C4-2B (cell line): ENCODE data around the gene SLC25A23.
"Not testable (repeated sequence)": the region's sequence is repeated elsewhere in the genome, so short reads cannot be mapped to it uniquely, and the experiment has no call there.

Source experiments
- H3K27ac ChIP-seq: fragments of 450-650 bp; 2 replicates; pipeline ENCODE4 v1.5.1; 2017
- ZFX ChIP-seq: fragments of 450-650 bp; IDR thresholded peaks from 2 replicates; pipeline ENCODE4 v1.6.1; 2017
- TF ChIP-seq, protein P1 (sequence below): fragments of 450-650 bp; conservative IDR thresholded peaks from 2 replicates; pipeline ENCODE4 v1.5.1; 2017; ENCODE audit warnings: mild to moderate bottlenecking

Gene SLC25A23

DNA sequence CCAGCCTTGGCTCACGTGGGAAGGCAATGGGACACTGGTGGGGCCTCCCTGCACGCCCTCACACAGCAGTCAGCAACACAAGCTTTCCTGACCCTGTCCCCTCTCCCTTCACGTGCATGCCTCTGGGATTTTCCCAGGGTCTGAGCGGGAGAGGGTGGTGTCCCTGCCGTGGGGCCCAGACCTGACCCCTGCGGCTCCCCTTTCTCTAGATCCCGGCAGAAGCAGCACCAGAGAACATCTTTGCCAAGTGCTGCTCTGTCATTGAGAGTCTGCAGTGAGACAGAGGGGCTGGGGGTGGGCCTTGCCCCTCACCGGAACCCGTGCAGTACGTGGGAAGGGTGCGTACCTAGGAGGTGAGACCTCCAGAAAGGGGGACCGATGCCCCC lies 47.5 kb downstream of the SLC25A23 start:
- no peak overlapping the region for H3K27ac ChIP-seq
- TF ChIP-seq ZFX: no peak
- TF ChIP-seq, protein P1, sequence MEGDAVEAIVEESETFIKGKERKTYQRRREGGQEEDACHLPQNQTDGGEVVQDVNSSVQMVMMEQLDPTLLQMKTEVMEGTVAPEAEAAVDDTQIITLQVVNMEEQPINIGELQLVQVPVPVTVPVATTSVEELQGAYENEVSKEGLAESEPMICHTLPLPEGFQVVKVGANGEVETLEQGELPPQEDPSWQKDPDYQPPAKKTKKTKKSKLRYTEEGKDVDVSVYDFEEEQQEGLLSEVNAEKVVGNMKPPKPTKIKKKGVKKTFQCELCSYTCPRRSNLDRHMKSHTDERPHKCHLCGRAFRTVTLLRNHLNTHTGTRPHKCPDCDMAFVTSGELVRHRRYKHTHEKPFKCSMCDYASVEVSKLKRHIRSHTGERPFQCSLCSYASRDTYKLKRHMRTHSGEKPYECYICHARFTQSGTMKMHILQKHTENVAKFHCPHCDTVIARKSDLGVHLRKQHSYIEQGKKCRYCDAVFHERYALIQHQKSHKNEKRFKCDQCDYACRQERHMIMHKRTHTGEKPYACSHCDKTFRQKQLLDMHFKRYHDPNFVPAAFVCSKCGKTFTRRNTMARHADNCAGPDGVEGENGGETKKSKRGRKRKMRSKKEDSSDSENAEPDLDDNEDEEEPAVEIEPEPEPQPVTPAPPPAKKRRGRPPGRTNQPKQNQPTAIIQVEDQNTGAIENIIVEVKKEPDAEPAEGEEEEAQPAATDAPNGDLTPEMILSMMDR: no peak

DNA sequence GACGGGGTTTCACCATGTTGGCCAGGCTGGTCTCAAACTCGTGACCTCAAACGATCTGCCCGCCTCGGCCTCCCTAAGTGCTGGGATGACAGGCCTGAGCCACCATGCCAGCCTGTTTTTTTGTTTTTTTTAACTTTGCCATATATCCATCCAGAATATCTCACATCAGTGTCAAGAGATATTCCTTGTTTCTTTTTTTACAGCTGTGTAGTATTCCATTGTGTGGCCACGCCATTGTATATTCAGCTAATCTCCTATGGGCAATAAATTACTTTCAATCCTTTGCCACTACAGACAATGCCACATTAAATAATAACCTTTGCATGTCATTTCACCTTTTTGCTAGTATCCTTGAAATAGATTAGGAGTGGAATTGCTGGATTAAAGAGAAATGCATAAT lies 50.2 kb downstream of the SLC25A23 start:
- H3K27ac ChIP-seq: no peak overlapping the region
- no peak for TF ChIP-seq ZFX
- TF ChIP-seq, protein P1: no peak

DNA sequence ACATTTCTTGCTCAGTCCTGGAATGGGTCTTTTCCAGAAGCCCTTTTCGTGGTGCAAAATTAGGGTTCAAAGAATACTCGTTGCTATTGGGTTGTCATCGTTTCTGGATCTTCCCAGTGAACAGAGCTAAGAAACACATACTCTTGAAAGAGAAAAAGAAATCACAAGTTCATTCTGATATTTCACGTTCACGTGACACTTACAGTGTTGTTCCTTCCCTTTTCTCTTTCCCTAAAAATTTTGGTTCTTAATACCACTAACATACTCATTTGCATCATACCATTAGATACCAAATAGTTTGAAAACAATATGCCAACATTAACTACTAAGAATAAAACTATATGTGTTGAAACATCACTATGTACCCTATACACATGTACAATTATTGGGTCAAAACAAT lies 53.2 kb downstream of the SLC25A23 start:
- H3K27ac ChIP-seq: no peak overlapping the region
- no peak for TF ChIP-seq ZFX
- TF ChIP-seq, protein P1: no peak

DNA sequence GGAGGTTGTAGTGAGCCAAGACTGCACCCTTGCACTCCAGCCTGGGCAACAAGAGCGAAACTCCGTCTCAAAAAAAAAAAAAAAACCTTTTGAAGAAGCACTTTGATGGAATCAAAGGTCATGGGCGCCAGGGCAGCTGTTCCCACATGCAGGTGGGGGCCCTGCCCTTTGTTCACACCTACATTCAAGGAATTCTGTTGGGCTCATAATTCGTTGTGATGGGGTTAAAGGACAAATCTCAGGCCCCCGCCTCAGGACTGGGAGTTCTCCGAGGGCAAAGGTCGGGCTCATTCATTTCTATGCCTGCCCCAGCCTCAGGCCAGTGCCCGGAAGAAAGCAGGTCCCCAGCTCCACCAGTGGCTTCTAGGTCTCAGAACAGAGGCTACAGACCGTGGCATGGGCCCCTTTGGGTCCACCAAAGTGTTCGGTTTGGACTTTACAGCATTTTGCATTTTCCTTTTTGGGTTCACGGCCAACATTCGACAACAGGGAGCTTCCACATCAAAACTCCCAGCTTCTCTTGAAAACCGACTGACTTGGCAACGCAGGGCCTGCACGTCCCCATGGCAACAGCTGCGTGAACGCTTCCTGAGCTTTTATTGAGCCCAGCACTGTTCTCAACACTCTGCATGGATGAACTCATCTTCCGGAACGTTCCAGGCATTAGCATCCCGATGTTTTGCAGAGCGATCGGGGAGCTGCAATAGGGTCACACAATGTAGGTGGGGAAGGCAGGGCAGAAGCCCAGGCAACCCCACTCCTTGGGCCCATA lies 56.6 kb downstream of the SLC25A23 start:
- no peak overlapping the region for H3K27ac ChIP-seq
- TF ChIP-seq, protein P1: no peak
- no peak for TF ChIP-seq ZFX

DNA sequence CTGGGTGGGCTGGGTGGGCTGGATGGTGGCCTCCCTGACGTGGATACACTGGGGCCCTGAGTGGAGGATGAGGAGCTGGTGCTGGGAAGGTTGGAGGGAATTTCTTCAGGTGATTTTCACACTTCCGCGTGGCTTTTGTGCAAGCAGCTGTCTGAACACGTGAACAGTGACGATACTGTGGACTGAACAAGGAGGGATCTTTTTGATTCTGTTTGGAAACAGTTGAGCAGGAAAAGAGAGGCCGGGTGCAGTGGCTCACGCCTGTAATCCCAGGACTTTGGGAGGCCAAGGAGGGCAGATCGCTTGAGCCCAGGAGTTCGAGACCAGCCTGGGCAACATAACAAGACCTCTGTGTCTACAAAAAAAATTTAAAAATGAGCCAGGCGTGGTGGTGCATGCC lies 57.5 kb downstream of the SLC25A23 start:
- no peak for TF ChIP-seq ZFX
- TF ChIP-seq, protein P1: no peak
- no peak overlapping the region for H3K27ac ChIP-seq

DNA sequence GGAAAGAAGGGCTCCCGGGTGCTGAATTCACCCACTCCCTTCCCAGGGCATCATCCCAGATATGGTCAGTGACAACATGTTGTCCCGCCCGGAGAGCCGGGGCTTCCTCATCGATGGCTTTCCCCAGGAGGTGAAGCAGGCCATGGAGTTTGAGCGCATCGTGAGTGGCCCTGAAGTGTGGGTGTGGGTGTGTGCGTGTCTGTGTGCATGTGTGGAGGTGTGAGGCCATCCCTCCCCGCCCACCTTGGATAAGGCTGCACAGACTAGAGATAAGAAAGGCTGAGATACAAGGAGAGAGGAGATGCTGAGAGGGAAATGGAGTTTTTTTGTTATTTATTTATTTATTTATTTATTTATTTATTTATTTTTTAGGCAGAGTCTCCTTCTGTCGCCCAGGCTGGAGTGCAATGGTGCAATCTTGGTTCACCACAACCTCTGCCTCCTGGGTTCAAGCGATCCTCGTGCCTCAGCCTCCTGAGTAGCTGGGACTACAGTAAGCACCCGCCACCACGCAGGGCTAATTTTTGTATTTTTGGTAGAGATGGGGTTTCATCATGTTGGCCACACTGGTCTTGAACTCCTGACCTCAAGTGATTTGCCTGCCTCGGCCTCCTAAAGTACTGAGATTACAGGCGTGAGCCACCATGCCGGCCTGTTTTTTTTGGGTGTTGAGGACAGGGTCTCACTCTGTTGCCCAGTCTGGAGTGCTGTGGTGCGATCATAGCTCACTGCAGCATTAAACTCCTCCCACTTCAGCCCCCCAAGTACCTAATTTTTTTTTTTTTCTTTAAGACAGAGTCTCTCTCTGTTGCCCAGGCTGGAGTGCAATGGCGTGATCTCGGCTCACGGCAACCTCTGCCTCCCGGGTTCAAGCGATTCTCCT lies 59.3 kb downstream of the SLC25A23 start:
- not testable (repeated sequence) for H3K27ac ChIP-seq

DNA sequence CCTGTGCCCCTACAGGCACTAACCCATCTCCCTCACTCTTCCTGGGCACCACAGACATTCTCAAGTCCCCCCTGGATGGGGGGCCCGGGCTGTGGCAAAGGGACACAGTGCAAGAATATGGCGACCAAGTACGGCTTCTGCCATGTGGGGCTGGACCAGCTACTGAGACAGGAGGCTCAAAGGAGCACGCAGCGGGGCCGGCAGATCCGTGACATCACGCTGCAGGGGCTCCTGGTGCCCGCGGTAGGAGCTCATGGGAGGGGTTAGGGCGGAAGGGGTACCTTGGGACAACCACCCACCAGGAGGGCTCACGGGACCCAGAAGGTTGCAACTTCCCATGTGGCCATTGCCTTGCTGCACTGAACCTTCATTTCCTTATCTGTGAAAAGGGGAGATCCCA lies 63.3 kb downstream of the SLC25A23 start:
- TF ChIP-seq ZFX: no peak
- TF ChIP-seq, protein P1: no peak
- H3K27ac ChIP-seq: no peak overlapping the region
